Peyer's patch (tissue), 4 donors: Measurements from ENCODE around the gene FTCD. TPM values are rescaled to one million over a fixed set of nuclear protein-coding genes. Genes with fewer than 3 reads are reported as not detected.
A peak's percentile ranks its signal among the peaks of the same experiment; 100 is the strongest.

ENCODE experiments used
- DNase-seq, 3 donors: peaks; one replicate each; pipeline ENCODE4 v3.0.0-alpha.2; 2017 to 2019
- H3K27ac ChIP-seq, 4 donors: fragments of 200-600 bp; sonication (generic); one replicate each; pipeline ENCODE4 v1.5.1; 2016 to 2019
- H3K27me3 ChIP-seq, 2 donors: fragments of 200-600 bp; sonication (generic); one replicate each; pipeline ENCODE4 v1.5.1; 2019
- H3K36me3 ChIP-seq, 3 donors: fragments of 200-600 bp; sonication (generic); one replicate each; pipeline ENCODE4 v1.5.1; 2016 to 2019
- H3K4me1 ChIP-seq, 4 donors: fragments of 200-600 bp; sonication (generic); one replicate each; pipeline ENCODE4 v1.5.1; 2016 to 2019
- H3K4me3 ChIP-seq, 4 donors: fragments of 200-600 bp; sonication (generic); 1 replicate in 3 of 4; 2 replicates in 1 of 4; pipeline ENCODE4 v1.5.1; 2016 to 2019; ENCODE audit warnings: mild to moderate bottlenecking in 1 of 4
- H3K9me3 ChIP-seq, 4 donors: fragments of 200-600 bp; sonication (generic); one replicate each; pipeline ENCODE4 v1.5.1; 2016 to 2019; ENCODE audit warnings: mild to moderate bottlenecking in 1 of 4
- CTCF ChIP-seq, 6 experiments: fragments of 450-650 bp in 4 of 6; fragments of 200-600 bp in 2 of 6; sonication (generic) in 1 of 6; IDR thresholded peaks; one replicate each; pipeline ENCODE4 v1.5.1; 2017 to 2019; ENCODE audit warnings: antibody characterized with exemption in 6 of 6, mild to moderate bottlenecking in 3 of 6, moderate library complexity in 1 of 6
- POLR2A ChIP-seq, 2 donors: fragments of 450-650 bp; IDR thresholded peaks; one replicate each; pipeline ENCODE4 v1.5.1; 2017; ENCODE audit warnings: antibody characterized with exemption in 2 of 2, mild to moderate bottlenecking in 2 of 2, moderate library complexity in 2 of 2
- total RNA-seq, 4 donors: library from RNA; depleted of rRNA; stranded (reverse); fragments of >200 nt; gene quantifications; one replicate each; pipeline ENCODE4 v1.1.0, GENCODE V29; 2016

The FTCD gene
- total RNA-seq, 4 donors from 2014 or later: 0.67 to 1.0 TPM; not detected in 2

GRCh38 chr21:46129846-46130651 lies 25.3 kb downstream of the FTCD start:
- TF ChIP-seq CTCF (IDR thresholded peaks at IDR 0.05): no peak
- no peak for TF ChIP-seq POLR2A (IDR thresholded peaks at IDR 0.05)
- no peaks in the 10 kb centered on the region for H3K36me3 ChIP-seq
- H3K9me3 ChIP-seq: no peaks in the 10 kb centered on the region
- H3K27ac ChIP-seq: no peak overlapping the region
- no peak overlapping the region for H3K4me3 ChIP-seq
- H3K4me1 ChIP-seq: no peaks in the 10 kb centered on the region
- no peak for DNase-seq
- no peaks in the 10 kb centered on the region for H3K27me3 ChIP-seq

GRCh38 chr21:46128933-46129571 lies 26.3 kb downstream of the FTCD start:
- Histone ChIP-seq H3K27me3 (no peaks in the 10 kb centered on the region), H3K4me3 (no peak overlapping the region), H3K36me3 (no peaks in the 10 kb centered on the region), H3K4me1 (no peaks in the 10 kb centered on the region), H3K9me3 (no peaks in the 10 kb centered on the region), H3K27ac (no peak overlapping the region)
- DNase-seq: no peak
- TF ChIP-seq POLR2A (IDR thresholded peaks at IDR 0.05): no peak
- TF ChIP-seq CTCF (IDR thresholded peaks at IDR 0.05): no peak

GRCh38 chr21:46128106-46128932 lies 27.1 kb downstream of the FTCD start:
- no peak overlapping the region for H3K4me3 ChIP-seq
- DNase-seq: peak in 2 of 3 donors; percentile 37 to 43

GRCh38 chr21:46127239-46128105 lies 27.9 kb downstream of the FTCD start:
- H3K4me3 ChIP-seq: no peak overlapping the region
- no peaks in the 10 kb centered on the region for H3K4me1 ChIP-seq
- TF ChIP-seq CTCF (IDR thresholded peaks at IDR 0.05): no peak
- no peak for TF ChIP-seq POLR2A (IDR thresholded peaks at IDR 0.05)
- H3K27me3 ChIP-seq: no peaks in the 10 kb centered on the region
- no peaks in the 10 kb centered on the region for H3K9me3 ChIP-seq
- DNase-seq: peak in 2 of 3 donors; percentile 43 to 45
- no peak overlapping the region for H3K27ac ChIP-seq
- peaks cover 0 to 4% (median 0%) of the 10 kb centered on the region in 3 donors for H3K36me3 ChIP-seq

More at GRCh38 chr21:46128106-46128932, 27.1 kb downstream of the FTCD start:
- Histone ChIP-seq H3K27ac (no peak overlapping the region), H3K9me3 (no peaks in the 10 kb centered on the region), H3K36me3 (no peaks in the 10 kb centered on the region), H3K27me3 (no peaks in the 10 kb centered on the region), H3K4me1 (no peaks in the 10 kb centered on the region)
- TF ChIP-seq CTCF (IDR thresholded peaks at IDR 0.05): no peak
- TF ChIP-seq POLR2A (IDR thresholded peaks at IDR 0.05): no peak
